ENCODE data around the gene CD1D. TPM values are rescaled to one million over a fixed set of nuclear protein-coding genes. Genes with fewer than 3 reads are reported as not detected.
A peak's percentile ranks its signal among the peaks of the same experiment; 100 is the strongest.
"Not testable (repeated sequence)": the region's sequence is repeated elsewhere in the genome, so short reads cannot be mapped to it uniquely, and the experiment has no call there.

The CD1D gene
- total and polyA plus RNA-seq, 5 donors = 0.64 to 3.4 (median 1.6) TPM

GRCh38 chr1:158176399-158176798 is 4.3 kb upstream of the CD1D start:
- ATAC-seq (no peak), DNase-seq (no peak)
- H3K27ac ChIP-seq (ENCODE audit: low read length) = no peak overlapping the region
- 95% methylated on average over 5 of the region's 5 CpGs for WGBS
- H3K4me1 ChIP-seq (ENCODE audit: control insufficient read depth, insufficient read depth, low read length) = peaks cover 4% of the 10 kb centered on the region
- H3K9me3 ChIP-seq (ENCODE audit: control insufficient read depth, low read length) = no peaks in the 10 kb centered on the region
- no peaks in the 10 kb centered on the region for H3K27me3 ChIP-seq (ENCODE audit: control insufficient read depth, insufficient read depth)
- intact Hi-C loops (cut with DNase I) = no loop called here
- H3K4me3 ChIP-seq (ENCODE audit: low read length) = no peak overlapping the region

- Histone ChIP-seq H3K27ac (ENCODE audit: low read length) (peak overlapping the region; percentile 86), H3K4me3 (ENCODE audit: low read length) (peak overlapping the region; percentile 86)
- H3K4me1 ChIP-seq (ENCODE audit: control insufficient read depth, insufficient read depth, low read length); H3K27me3 ChIP-seq (ENCODE audit: control insufficient read depth, insufficient read depth); DNase-seq; ATAC-seq; H3K9me3 ChIP-seq (ENCODE audit: control insufficient read depth, low read length); intact Hi-C loops (cut with DNase I): not testable (repeated sequence)
- 45% methylated on average over 20 of the region's 20 CpGs for WGBS
Measured at GRCh38 chr1:158176849-158177699, 3.6 kb upstream of the CD1D start.

- H3K9me3 ChIP-seq (ENCODE audit: control insufficient read depth, low read length) = no peaks in the 10 kb centered on the region
- ATAC-seq (peak; percentile 99), DNase-seq (peak; percentile 95 to 98 (median 98))
- peak overlapping the region; percentile 86 for H3K27ac ChIP-seq (ENCODE audit: low read length)
- intact Hi-C loops (cut with DNase I) = no loop called here
- H3K4me3 ChIP-seq (ENCODE audit: low read length) = peak overlapping the region; percentile 86
- WGBS = 8% methylated on average over 34 of the region's 34 CpGs
- peaks cover 4% of the 10 kb centered on the region for H3K4me1 ChIP-seq (ENCODE audit: control insufficient read depth, insufficient read depth, low read length)
- no peaks in the 10 kb centered on the region for H3K27me3 ChIP-seq (ENCODE audit: control insufficient read depth, insufficient read depth)
Measured at GRCh38 chr1:158177700-158178450, 2.8 kb upstream of the CD1D start.

GRCh38 chr1:158179301-158180041 is 1.2 kb upstream of the CD1D start:
- intact Hi-C loops (cut with DNase I) = no loop called here
- ATAC-seq (no peak), DNase-seq (no peak)
- WGBS = 73% methylated on average over 4 of the region's 4 CpGs
- peaks cover 4% of the 10 kb centered on the region for H3K4me1 ChIP-seq (ENCODE audit: control insufficient read depth, insufficient read depth, low read length)
- H3K27me3 ChIP-seq (ENCODE audit: control insufficient read depth, insufficient read depth) = no peaks in the 10 kb centered on the region
- H3K9me3 ChIP-seq (ENCODE audit: control insufficient read depth, low read length) = no peaks in the 10 kb centered on the region
- H3K27ac ChIP-seq (ENCODE audit: low read length) = no peak overlapping the region
- no peak overlapping the region for H3K4me3 ChIP-seq (ENCODE audit: low read length)

GRCh38 chr1:158181577-158181922 is 855 bp downstream of the CD1D start:
- ATAC-seq = no peak

GRCh38 chr1:158185770-158186169 is 5.1 kb downstream of the CD1D start:
- no peaks in the 10 kb centered on the region for H3K4me1 ChIP-seq (ENCODE audit: control insufficient read depth, insufficient read depth, low read length)
- no peak overlapping the region for H3K27ac ChIP-seq (ENCODE audit: low read length)
- no peak overlapping the region for H3K4me3 ChIP-seq (ENCODE audit: low read length)
- H3K9me3 ChIP-seq (ENCODE audit: control insufficient read depth, low read length) = no peaks in the 10 kb centered on the region
- intact Hi-C loops (cut with DNase I) = no loop called here
- DNase-seq (no peak), ATAC-seq (no peak)
- H3K27me3 ChIP-seq (ENCODE audit: control insufficient read depth, insufficient read depth) = no peaks in the 10 kb centered on the region
- WGBS = 86% methylated on average over 3 of the region's 3 CpGs

More at GRCh38 chr1:158181577-158181922, 855 bp downstream of the CD1D start:
- Histone ChIP-seq H3K9me3 (ENCODE audit: control insufficient read depth, low read length) (no peaks in the 10 kb centered on the region), H3K4me3 (ENCODE audit: low read length) (peak overlapping the region; percentile 85), H3K27me3 (ENCODE audit: control insufficient read depth, insufficient read depth) (no peaks in the 10 kb centered on the region), H3K27ac (ENCODE audit: low read length) (no peak overlapping the region), H3K4me1 (ENCODE audit: control insufficient read depth, insufficient read depth, low read length) (peaks cover 4% of the 10 kb centered on the region)
- intact Hi-C loops (cut with DNase I) = no loop called here
- no peak for DNase-seq
- WGBS = 13% methylated on average over 13 of the region's 13 CpGs

- no peaks in the 10 kb centered on the region for H3K4me1 ChIP-seq (ENCODE audit: control insufficient read depth, insufficient read depth, low read length)
- H3K4me3 ChIP-seq (ENCODE audit: low read length) = no peak overlapping the region
- DNase-seq = no peak
- no peak overlapping the region for H3K27ac ChIP-seq (ENCODE audit: low read length)
- WGBS = 64% methylated on average over 3 of the region's 3 CpGs
- intact Hi-C loops (cut with DNase I) = no loop called here
- ATAC-seq = no peak
- H3K9me3 ChIP-seq (ENCODE audit: control insufficient read depth, low read length) = no peaks in the 10 kb centered on the region
- H3K27me3 ChIP-seq (ENCODE audit: control insufficient read depth, insufficient read depth) = no peaks in the 10 kb centered on the region
Measured at GRCh38 chr1:158186180-158186579, 5.5 kb downstream of the CD1D start.

- no peak for ATAC-seq
- WGBS = 61% methylated on average over 4 of the region's 4 CpGs
- Histone ChIP-seq H3K4me3 (ENCODE audit: low read length) (no peak overlapping the region), H3K4me1 (ENCODE audit: control insufficient read depth, insufficient read depth, low read length) (no peaks in the 10 kb centered on the region), H3K27me3 (ENCODE audit: control insufficient read depth, insufficient read depth) (no peaks in the 10 kb centered on the region), H3K9me3 (ENCODE audit: control insufficient read depth, low read length) (no peaks in the 10 kb centered on the region), H3K27ac (ENCODE audit: low read length) (no peak overlapping the region)
- intact Hi-C loops (cut with DNase I) = no loop called here
- no peak for DNase-seq
Measured at GRCh38 chr1:158188611-158189010, 7.9 kb downstream of the CD1D start.

- WGBS = 89% methylated on average over 3 of the region's 3 CpGs
- ATAC-seq = no peak
- intact Hi-C loops (cut with DNase I) = no loop called here
Measured at GRCh38 chr1:158189624-158190023, 8.9 kb downstream of the CD1D start.

GRCh38 chr1:158191299-158191698 is 10.6 kb downstream of the CD1D start:
- 58% methylated on average over 6 of the region's 6 CpGs for WGBS
- intact Hi-C loops (cut with DNase I) = no loop called here
- H3K9me3 ChIP-seq (ENCODE audit: control insufficient read depth, low read length) = no peaks in the 10 kb centered on the region
- DNase-seq (no peak), ATAC-seq (no peak)
- no peak overlapping the region for H3K4me3 ChIP-seq (ENCODE audit: low read length)
- H3K27ac ChIP-seq (ENCODE audit: low read length) = no peak overlapping the region
- H3K4me1 ChIP-seq (ENCODE audit: control insufficient read depth, insufficient read depth, low read length) = no peaks in the 10 kb centered on the region
- H3K27me3 ChIP-seq (ENCODE audit: control insufficient read depth, insufficient read depth) = no peaks in the 10 kb centered on the region

More at GRCh38 chr1:158189624-158190023, 8.9 kb downstream of the CD1D start:
- Histone ChIP-seq H3K4me1 (ENCODE audit: control insufficient read depth, insufficient read depth, low read length) (no peaks in the 10 kb centered on the region), H3K9me3 (ENCODE audit: control insufficient read depth, low read length) (no peaks in the 10 kb centered on the region), H3K27me3 (ENCODE audit: control insufficient read depth, insufficient read depth) (no peaks in the 10 kb centered on the region), H3K4me3 (ENCODE audit: low read length) (no peak overlapping the region), H3K27ac (ENCODE audit: low read length) (no peak overlapping the region)
- no peak for DNase-seq

- Histone ChIP-seq H3K27ac (ENCODE audit: low read length) (no peak overlapping the region), H3K4me1 (ENCODE audit: control insufficient read depth, insufficient read depth, low read length) (no peaks in the 10 kb centered on the region), H3K4me3 (ENCODE audit: low read length) (no peak overlapping the region), H3K27me3 (ENCODE audit: control insufficient read depth, insufficient read depth) (no peaks in the 10 kb centered on the region), H3K9me3 (ENCODE audit: control insufficient read depth, low read length) (no peaks in the 10 kb centered on the region)
- DNase-seq (no peak), ATAC-seq (no peak)
- intact Hi-C loops (cut with DNase I) = no loop called here
Measured at GRCh38 chr1:158196461-158196860, 15.8 kb downstream of the CD1D start.

All from right cardiac atrium (tissue), 5 donors.